GM19455 (cell line): ENCODE results near the gene TMEM87B.
"Not testable (repeated sequence)": the region's sequence is repeated elsewhere in the genome, so short reads cannot be mapped to it uniquely, and the experiment has no call there.

Experiments used
- ATAC-seq: cut with Tn5 transposase; IDR thresholded peaks from one replicate; pipeline ENCODE4 v1.9.1; 2021; ENCODE audit not compliant: unreplicated experiment

The TMEM87B gene

GRCh38 chr2:112113354-112113753 lies 58.3 kb downstream of the TMEM87B start:
- not testable (repeated sequence) for ATAC-seq

- ATAC-seq, result no peak
Observed at GRCh38 chr2:112118148-112118547, 63.1 kb downstream of the TMEM87B start.

GRCh38 chr2:112121682-112122254 lies 66.7 kb downstream of the TMEM87B start:
- no peak for ATAC-seq

GRCh38 chr2:112129060-112129459 lies 74.0 kb downstream of the TMEM87B start:
- ATAC-seq, result no peak

GRCh38 chr2:112133344-112133743 lies 78.3 kb downstream of the TMEM87B start:
- ATAC-seq, result no peak

- ATAC-seq, result no peak
Observed at GRCh38 chr2:112134120-112134519, 79.1 kb downstream of the TMEM87B start.

GRCh38 chr2:112136096-112136495 lies 81.0 kb downstream of the TMEM87B start:
- no peak for ATAC-seq

- no peak for ATAC-seq
Observed at GRCh38 chr2:112137516-112138158, 82.6 kb downstream of the TMEM87B start.

GRCh38 chr2:112138159-112139032 lies 83.3 kb downstream of the TMEM87B start, which contains the start of gene FBLN7:
Gene FBLN7, plus strand, starts transcription at chr2:112138385. Its CDS starts 271 bp downstream, at chr2:112138656.
- no peak for ATAC-seq

- ATAC-seq, result not testable (repeated sequence)
Observed at GRCh38 chr2:112139033-112139614, 84.1 kb downstream of the TMEM87B start.

GRCh38 chr2:112139661-112140204 lies 84.7 kb downstream of the TMEM87B start:
- not testable (repeated sequence) for ATAC-seq

- ATAC-seq, result no peak
Observed at GRCh38 chr2:112140205-112140802, 85.2 kb downstream of the TMEM87B start.

- ATAC-seq, result no peak
Observed at GRCh38 chr2:112140899-112141625, 86.0 kb downstream of the TMEM87B start.

GRCh38 chr2:112141626-112142007 lies 86.5 kb downstream of the TMEM87B start:
- ATAC-seq, result no peak

GRCh38 chr2:112142525-112143078 lies 87.5 kb downstream of the TMEM87B start:
- ATAC-seq, result no peak

GRCh38 chr2:112143150-112143549 lies 88.1 kb downstream of the TMEM87B start:
- no peak for ATAC-seq

GRCh38 chr2:112144966-112145365 lies 89.9 kb downstream of the TMEM87B start:
- ATAC-seq, result no peak

GRCh38 chr2:112147382-112148168 lies 92.5 kb downstream of the TMEM87B start:
- ATAC-seq, result no peak

GRCh38 chr2:112148477-112148876 lies 93.4 kb downstream of the TMEM87B start:
- ATAC-seq, result no peak
